Stimulated activated CD8-positive, alpha-beta memory T cell treated with anti-CD3 and anti-CD28 coated beads, Interleukin-7, amount 100 ng/mL, for 24 hours (primary cell): ENCODE data around the gene DDHD1.
"Not testable (repeated sequence)": the region's sequence is repeated elsewhere in the genome, so short reads cannot be mapped to it uniquely, and the experiment has no call there.

Experiments
- DNase-seq: peaks from one replicate; pipeline ENCODE4 v3.0.0-alpha.2; 2020; ENCODE audit warnings: low read depth

DDHD1 gene

GRCh38 chr14:53106768-53107167 is 46.4 kb downstream of the DDHD1 start:
- DNase-seq = no peak

- no peak for DNase-seq
Measured at GRCh38 chr14:53103636-53104340, 49.3 kb downstream of the DDHD1 start.

GRCh38 chr14:53093206-53093605 is 59.9 kb downstream of the DDHD1 start:
- no peak for DNase-seq

- no peak for DNase-seq
Measured at GRCh38 chr14:53090853-53091252, 62.3 kb downstream of the DDHD1 start.

- not testable (repeated sequence) for DNase-seq
Measured at GRCh38 chr14:53084954-53085353, 68.2 kb downstream of the DDHD1 start.

- DNase-seq = no peak
Measured at GRCh38 chr14:53064475-53064874, 88.6 kb downstream of the DDHD1 start.

GRCh38 chr14:53062856-53063255 is 90.3 kb downstream of the DDHD1 start:
- DNase-seq = no peak

GRCh38 chr14:53060046-53060445 is 93.1 kb downstream of the DDHD1 start:
- DNase-seq = no peak

- DNase-seq = no peak
Measured at GRCh38 chr14:53055003-53055402, 98.1 kb downstream of the DDHD1 start.

- no peak for DNase-seq
Measured at GRCh38 chr14:53054457-53054856, 98.7 kb downstream of the DDHD1 start.

GRCh38 chr14:53048631-53049030 is 104.5 kb downstream of the DDHD1 start:
- no peak for DNase-seq

- DNase-seq = no peak
Measured at GRCh38 chr14:53047307-53048069, 105.6 kb downstream of the DDHD1 start.

- no peak for DNase-seq
Measured at GRCh38 chr14:53044486-53044885, 108.6 kb downstream of the DDHD1 start.

GRCh38 chr14:53043027-53043581 is 110.0 kb downstream of the DDHD1 start:
- DNase-seq = no peak

GRCh38 chr14:53042480-53042879 is 110.6 kb downstream of the DDHD1 start:
- no peak for DNase-seq

- DNase-seq = no peak
Measured at GRCh38 chr14:53041067-53041466, 112.1 kb downstream of the DDHD1 start.

GRCh38 chr14:53038629-53039028 is 114.5 kb downstream of the DDHD1 start:
- no peak for DNase-seq

GRCh38 chr14:53037016-53037415 is 116.1 kb downstream of the DDHD1 start:
- no peak for DNase-seq

- DNase-seq = no peak
Measured at GRCh38 chr14:53035336-53036210, 117.5 kb downstream of the DDHD1 start.

- DNase-seq = no peak
Measured at GRCh38 chr14:53034688-53035230, 118.4 kb downstream of the DDHD1 start.

- no peak for DNase-seq
Measured at GRCh38 chr14:53034036-53034435, 119.1 kb downstream of the DDHD1 start.

GRCh38 chr14:53032838-53033390 is 120.2 kb downstream of the DDHD1 start:
- DNase-seq = no peak
